SK-N-SH treated with all-trans-retinoic acid at 6 μM for 48 hours (cell line): Measurements from ENCODE around the gene SLC12A5.

Experiments
- ARNTL ChIP-seq: fragments of 450-650 bp; formaldehyde crosslinking; IDR thresholded peaks from 2 replicates; pipeline ENCODE4 v1.5.0; 2020; ENCODE audit warnings: low read depth, mild to moderate bottlenecking, moderate library complexity, borderline replicate concordance
- CREB5 ChIP-seq: fragments of 250-450 bp; sonication (Bioruptor Pico); IDR thresholded peaks from 2 replicates; pipeline ENCODE4 v1.5.1; 2020; ENCODE audit warnings: low read depth, mild to moderate bottlenecking, moderate library complexity
- CSDC2 ChIP-seq: fragments of 250-450 bp; sonication (Bioruptor Pico); IDR thresholded peaks from 2 replicates; pipeline ENCODE4 v1.5.0; 2020; ENCODE audit warnings: mild to moderate bottlenecking, moderate library complexity
- ESRRG ChIP-seq: fragments of 250-450 bp; sonication (Bioruptor Pico); IDR thresholded peaks from 2 replicates; pipeline ENCODE4 v1.6.1; 2021; ENCODE audit warnings: mild to moderate bottlenecking
- SNAI2 ChIP-seq: fragments of 250-450 bp; sonication (Bioruptor Pico); IDR thresholded peaks from 2 replicates; pipeline ENCODE4 v1.5.0; 2020; ENCODE audit warnings: mild to moderate bottlenecking, moderate library complexity
- ZFP3 ChIP-seq: fragments of 250-450 bp; sonication (Bioruptor Pico); IDR thresholded peaks from 2 replicates; pipeline ENCODE4 v1.5.0; 2020; ENCODE audit warnings: mild to moderate bottlenecking, moderate library complexity
- ZFP30 ChIP-seq: fragments of 450-650 bp; formaldehyde crosslinking; IDR thresholded peaks from 2 replicates; pipeline ENCODE4 v1.5.0; 2022; ENCODE audit warnings: mild to moderate bottlenecking, moderate library complexity
- ZNF70 ChIP-seq: fragments of 450-650 bp; formaldehyde crosslinking; IDR thresholded peaks from 2 replicates; pipeline ENCODE4 v1.5.0; 2020; ENCODE audit warnings: mild to moderate bottlenecking, moderate library complexity

- TF ChIP-seq ARNTL (CRISPR knock-in tag) (no peak), ZNF70 (CRISPR knock-in tag) (no peak), ZFP3 (CRISPR knock-in tag) (no peak), CSDC2 (CRISPR knock-in tag) (no peak), SNAI2 (CRISPR knock-in tag) (no peak), ZFP30 (CRISPR knock-in tag) (no peak), ESRRG (CRISPR knock-in tag) (no peak), CREB5 (CRISPR knock-in tag) (no peak)
Measured at GRCh38 chr20:46093531-46093930, 64.5 kb downstream of the SLC12A5 start.
